ENCODE measurements around the gene GPR4.

GPR4 gene

GRCh38 chr19:45587873-45588272, 14.1 kb downstream of the GPR4 start:
- TF ChIP-seq GATA2 (IDR thresholded peaks at IDR 0.05; ENCODE audit: low read depth, low read length) (no peak), GATA3 (IDR thresholded peaks at IDR 0.05; ENCODE audit: low read depth, low read length) (no peak)

GRCh38 chr19:45585158-45585577, 16.8 kb downstream of the GPR4 start:
- TF ChIP-seq GATA2 (IDR thresholded peaks at IDR 0.05; ENCODE audit: low read depth, low read length) (no peak), GATA3 (IDR thresholded peaks at IDR 0.05; ENCODE audit: low read depth, low read length) (no peak)

- TF ChIP-seq GATA2 (IDR thresholded peaks at IDR 0.05; ENCODE audit: low read depth, low read length) (no peak), GATA3 (IDR thresholded peaks at IDR 0.05; ENCODE audit: low read depth, low read length) (no peak)
Measured at GRCh38 chr19:45584332-45585157, 17.5 kb downstream of the GPR4 start, which contains the start of gene OPA3. Gene OPA3 (minus strand): TSS chr19:45584802. CDS start chr19:45584764, 38 bp downstream.

- no peak for TF ChIP-seq GATA3 (IDR thresholded peaks at IDR 0.05; ENCODE audit: low read depth, low read length)
- no peak for TF ChIP-seq GATA2 (IDR thresholded peaks at IDR 0.05; ENCODE audit: low read depth, low read length)
Measured at GRCh38 chr19:45581576-45581975, 20.4 kb downstream of the GPR4 start.

GRCh38 chr19:45578861-45579260, 23.2 kb downstream of the GPR4 start:
- TF ChIP-seq GATA3 (IDR thresholded peaks at IDR 0.05; ENCODE audit: low read depth, low read length) (no peak), GATA2 (IDR thresholded peaks at IDR 0.05; ENCODE audit: low read depth, low read length) (no peak)

- TF ChIP-seq GATA2 (IDR thresholded peaks at IDR 0.05; ENCODE audit: low read depth, low read length) (no peak), GATA3 (IDR thresholded peaks at IDR 0.05; ENCODE audit: low read depth, low read length) (no peak)
Measured at GRCh38 chr19:45577111-45577905, 24.7 kb downstream of the GPR4 start.

GRCh38 chr19:45576682-45577081, 25.3 kb downstream of the GPR4 start:
- TF ChIP-seq GATA2 (IDR thresholded peaks at IDR 0.05; ENCODE audit: low read depth, low read length), result no peak
- no peak for TF ChIP-seq GATA3 (IDR thresholded peaks at IDR 0.05; ENCODE audit: low read depth, low read length)

GRCh38 chr19:45575216-45575615, 26.8 kb downstream of the GPR4 start:
- TF ChIP-seq GATA2 (IDR thresholded peaks at IDR 0.05; ENCODE audit: low read depth, low read length), result no peak
- TF ChIP-seq GATA3 (IDR thresholded peaks at IDR 0.05; ENCODE audit: low read depth, low read length), result no peak

- no peak for TF ChIP-seq GATA3 (IDR thresholded peaks at IDR 0.05; ENCODE audit: low read depth, low read length)
- TF ChIP-seq GATA2 (IDR thresholded peaks at IDR 0.05; ENCODE audit: low read depth, low read length), result no peak
Measured at GRCh38 chr19:45574526-45574925, 27.5 kb downstream of the GPR4 start.

- no peak for TF ChIP-seq GATA3 (IDR thresholded peaks at IDR 0.05; ENCODE audit: low read depth, low read length)
- no peak for TF ChIP-seq GATA2 (IDR thresholded peaks at IDR 0.05; ENCODE audit: low read depth, low read length)
Measured at GRCh38 chr19:45571457-45572220, 30.4 kb downstream of the GPR4 start.

- TF ChIP-seq GATA3 (IDR thresholded peaks at IDR 0.05; ENCODE audit: low read depth, low read length), result no peak
- TF ChIP-seq GATA2 (IDR thresholded peaks at IDR 0.05; ENCODE audit: low read depth, low read length), result no peak
Measured at GRCh38 chr19:45569619-45570421, 32.2 kb downstream of the GPR4 start.

- no peak for TF ChIP-seq GATA2 (IDR thresholded peaks at IDR 0.05; ENCODE audit: low read depth, low read length)
- TF ChIP-seq GATA3 (IDR thresholded peaks at IDR 0.05; ENCODE audit: low read depth, low read length), result no peak
Measured at GRCh38 chr19:45568732-45569131, 33.3 kb downstream of the GPR4 start.

- TF ChIP-seq GATA3 (IDR thresholded peaks at IDR 0.05; ENCODE audit: low read depth, low read length), result no peak
- TF ChIP-seq GATA2 (IDR thresholded peaks at IDR 0.05; ENCODE audit: low read depth, low read length), result peak; percentile 11; the same call in 1 of the 2 replicates
Measured at GRCh38 chr19:45567609-45568008, 34.4 kb downstream of the GPR4 start.

Measured in SH-SY5Y (cell line).